ENCODE measurements around the gene SCAPER.

The SCAPER gene

DNA sequence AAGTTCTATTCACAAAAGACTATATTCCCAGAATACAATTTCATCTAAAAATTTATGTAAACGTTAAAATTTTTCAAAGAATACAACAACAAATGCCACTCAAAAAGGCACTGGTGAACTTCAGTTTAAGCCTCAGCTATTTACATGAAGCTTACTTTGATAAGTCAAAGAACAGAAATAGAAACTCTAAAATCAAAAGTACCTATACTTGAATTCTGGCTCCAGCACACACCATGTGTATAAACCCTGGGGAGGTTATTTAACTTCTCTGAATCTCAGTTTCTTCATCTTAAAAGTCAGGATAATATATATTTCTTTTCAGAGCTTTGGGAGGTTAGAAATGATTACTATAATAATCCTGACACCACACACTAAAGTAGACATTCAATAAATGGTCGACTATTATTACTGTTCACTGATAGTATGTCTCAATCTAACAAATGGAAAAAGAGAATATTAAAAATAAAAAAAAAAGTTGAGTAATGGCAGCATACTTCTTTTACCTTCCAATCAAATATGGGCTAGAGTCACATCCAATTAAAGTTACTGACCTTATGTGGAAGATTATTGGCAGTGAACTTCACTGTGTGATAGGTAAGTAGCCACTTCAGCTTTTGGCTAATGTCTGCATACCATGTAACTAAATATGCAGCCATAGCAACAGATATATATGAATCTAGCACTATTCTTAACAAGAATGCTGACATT lies 320.1 kb downstream of the SCAPER start:
- Mint-ChIP-seq H3K4me1 (no peaks in the 10 kb centered on the region), H3K9me3 (peaks cover 31% of the 10 kb centered on the region), H3K27ac (no peak overlapping the region), H3K36me3 (ENCODE audit: low read depth) (peaks cover 30% of the 10 kb centered on the region), H3K4me3 (no peak overlapping the region), H3K27me3 (ENCODE audit: low read depth, poor library complexity) (no peaks in the 10 kb centered on the region)
- TF ChIP-seq, protein P1, sequence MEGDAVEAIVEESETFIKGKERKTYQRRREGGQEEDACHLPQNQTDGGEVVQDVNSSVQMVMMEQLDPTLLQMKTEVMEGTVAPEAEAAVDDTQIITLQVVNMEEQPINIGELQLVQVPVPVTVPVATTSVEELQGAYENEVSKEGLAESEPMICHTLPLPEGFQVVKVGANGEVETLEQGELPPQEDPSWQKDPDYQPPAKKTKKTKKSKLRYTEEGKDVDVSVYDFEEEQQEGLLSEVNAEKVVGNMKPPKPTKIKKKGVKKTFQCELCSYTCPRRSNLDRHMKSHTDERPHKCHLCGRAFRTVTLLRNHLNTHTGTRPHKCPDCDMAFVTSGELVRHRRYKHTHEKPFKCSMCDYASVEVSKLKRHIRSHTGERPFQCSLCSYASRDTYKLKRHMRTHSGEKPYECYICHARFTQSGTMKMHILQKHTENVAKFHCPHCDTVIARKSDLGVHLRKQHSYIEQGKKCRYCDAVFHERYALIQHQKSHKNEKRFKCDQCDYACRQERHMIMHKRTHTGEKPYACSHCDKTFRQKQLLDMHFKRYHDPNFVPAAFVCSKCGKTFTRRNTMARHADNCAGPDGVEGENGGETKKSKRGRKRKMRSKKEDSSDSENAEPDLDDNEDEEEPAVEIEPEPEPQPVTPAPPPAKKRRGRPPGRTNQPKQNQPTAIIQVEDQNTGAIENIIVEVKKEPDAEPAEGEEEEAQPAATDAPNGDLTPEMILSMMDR (IDR thresholded peaks at IDR 0.05): no peak
- DNase-seq: no peak

DNA sequence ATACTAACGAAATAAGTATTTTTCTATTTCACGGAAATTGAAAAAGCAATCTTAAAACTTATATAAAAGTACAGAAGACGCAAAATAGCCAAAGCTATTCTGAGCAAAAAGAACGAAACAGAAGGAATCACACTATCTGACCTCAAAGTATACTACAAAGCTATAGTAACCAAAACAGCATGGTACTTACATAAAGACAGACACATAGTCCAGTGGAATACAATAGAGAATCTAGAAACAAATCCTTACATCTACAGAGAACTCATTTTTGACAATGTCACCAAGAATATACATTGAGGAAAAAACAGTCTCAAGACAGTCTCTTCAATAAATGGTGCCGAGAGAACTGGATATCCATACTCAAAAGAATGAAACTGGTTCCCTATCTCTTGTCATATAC lies 322.6 kb downstream of the SCAPER start:
- no peak overlapping the region for H3K27ac Mint-ChIP-seq
- peaks cover 41% of the 10 kb centered on the region for H3K9me3 Mint-ChIP-seq
- no peak for DNase-seq
- TF ChIP-seq, protein P1 (IDR thresholded peaks at IDR 0.05): no peak
- no peaks in the 10 kb centered on the region for H3K27me3 Mint-ChIP-seq (ENCODE audit: low read depth, poor library complexity)
- H3K4me1 Mint-ChIP-seq: no peaks in the 10 kb centered on the region
- H3K4me3 Mint-ChIP-seq: no peak overlapping the region
- peaks cover 19% of the 10 kb centered on the region for H3K36me3 Mint-ChIP-seq (ENCODE audit: low read depth)

DNA sequence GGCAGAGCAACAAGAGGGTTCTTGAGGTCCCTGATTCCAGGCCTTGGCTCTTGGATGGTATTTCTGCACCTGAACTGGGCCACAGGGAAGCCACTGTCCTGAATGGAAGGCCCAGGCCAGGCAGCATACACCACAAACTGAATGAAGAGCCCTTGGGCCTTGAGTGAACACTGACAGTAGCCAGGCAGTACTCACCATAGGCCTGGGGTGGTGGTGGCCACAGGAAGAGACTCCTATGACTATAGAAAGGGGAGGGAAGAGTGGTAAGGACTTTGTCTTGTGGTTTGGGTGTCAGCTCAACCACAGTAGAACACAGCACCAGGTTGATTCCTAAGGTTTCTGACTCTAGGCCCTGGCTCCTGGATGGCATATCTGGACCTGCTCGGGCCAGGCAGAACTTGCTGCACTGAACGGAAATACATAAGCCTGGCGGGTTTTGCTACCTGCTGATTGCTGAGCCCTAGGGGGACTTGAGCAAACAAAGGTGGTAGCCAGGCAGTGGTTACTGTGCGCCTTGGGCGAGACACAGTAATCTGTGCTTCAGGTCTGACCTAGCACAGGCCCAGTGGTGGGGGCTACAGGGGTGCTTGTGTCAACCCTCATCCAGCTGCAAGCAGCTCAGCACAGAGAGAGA lies 327.1 kb downstream of the SCAPER start:
- Mint-ChIP-seq H3K4me3 (no peak overlapping the region), H3K9me3 (peaks cover 37% of the 10 kb centered on the region), H3K36me3 (ENCODE audit: low read depth) (peaks cover 19% of the 10 kb centered on the region), H3K27ac (no peak overlapping the region), H3K4me1 (peaks cover under 1% of the 10 kb centered on the region), H3K27me3 (ENCODE audit: low read depth, poor library complexity) (no peaks in the 10 kb centered on the region)
- TF ChIP-seq, protein P1 (IDR thresholded peaks at IDR 0.05): no peak
- no peak for DNase-seq

DNA sequence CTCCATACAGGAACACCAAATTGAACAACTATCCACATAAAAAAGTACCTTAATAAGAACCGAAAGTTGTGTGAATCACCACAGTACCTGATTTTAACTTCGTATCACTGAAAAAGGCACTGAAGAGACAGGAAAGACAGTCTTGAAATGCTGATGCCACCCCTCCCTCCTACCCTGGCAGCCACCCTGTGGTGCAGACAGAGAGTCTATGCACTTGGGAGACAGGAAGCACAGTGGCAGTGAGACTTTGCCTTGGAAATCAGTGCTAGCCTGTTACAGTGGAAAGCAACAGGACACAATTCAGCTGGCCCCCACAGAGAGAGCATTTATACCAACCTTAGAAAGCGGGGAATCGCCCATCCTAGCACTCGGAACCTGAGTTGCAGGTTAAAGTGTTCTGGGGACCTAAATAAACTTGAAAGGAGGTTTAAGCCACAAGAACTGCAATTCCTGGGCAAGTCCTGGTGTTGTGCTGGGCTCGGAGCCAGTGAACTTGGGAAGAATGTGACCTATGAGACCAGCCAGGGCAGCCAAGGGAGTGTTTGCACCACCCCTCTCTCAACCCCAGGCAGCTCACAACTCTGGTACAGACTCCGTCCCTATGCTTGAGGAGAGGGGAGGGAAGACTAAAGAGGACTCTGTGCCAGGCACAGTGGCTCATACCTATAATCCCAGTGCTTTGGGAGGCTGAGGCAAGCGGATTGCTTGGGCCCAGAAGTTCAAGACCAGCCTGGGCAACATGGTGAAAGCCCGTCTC lies 328.4 kb downstream of the SCAPER start:
- peaks cover 5% of the 10 kb centered on the region for H3K4me1 Mint-ChIP-seq
- H3K9me3 Mint-ChIP-seq: peaks cover 25% of the 10 kb centered on the region
- no peak overlapping the region for H3K4me3 Mint-ChIP-seq
- peaks cover 15% of the 10 kb centered on the region for H3K36me3 Mint-ChIP-seq (ENCODE audit: low read depth)
- DNase-seq: no peak
- H3K27me3 Mint-ChIP-seq (ENCODE audit: low read depth, poor library complexity): no peaks in the 10 kb centered on the region
- TF ChIP-seq, protein P1 (IDR thresholded peaks at IDR 0.05): no peak
- no peak overlapping the region for H3K27ac Mint-ChIP-seq

DNA sequence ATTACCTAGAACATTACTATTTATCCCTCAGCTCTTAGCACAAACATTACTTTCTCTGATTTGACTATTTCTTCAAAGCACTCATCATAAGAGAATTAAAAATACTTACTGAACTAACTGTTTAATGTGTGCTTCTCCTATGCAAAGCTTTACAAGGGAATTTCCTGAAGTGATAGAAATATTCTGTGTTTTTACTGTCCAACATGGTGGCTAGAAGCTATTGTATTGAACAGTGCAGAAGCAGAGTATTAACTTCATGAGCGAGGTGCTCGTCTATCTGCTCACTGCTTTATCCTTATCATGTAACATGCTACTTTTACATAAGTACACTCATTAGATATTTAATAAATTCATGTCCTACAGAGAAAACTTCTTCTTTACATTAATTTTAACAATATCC lies 329.5 kb downstream of the SCAPER start:
- H3K9me3 Mint-ChIP-seq: peaks cover 16% of the 10 kb centered on the region
- H3K27me3 Mint-ChIP-seq (ENCODE audit: low read depth, poor library complexity): no peaks in the 10 kb centered on the region
- H3K27ac Mint-ChIP-seq: no peak overlapping the region
- no peak for DNase-seq
- TF ChIP-seq, protein P1 (IDR thresholded peaks at IDR 0.05): no peak
- H3K4me3 Mint-ChIP-seq: no peak overlapping the region
- peaks cover 5% of the 10 kb centered on the region for H3K4me1 Mint-ChIP-seq
- peaks cover 10% of the 10 kb centered on the region for H3K36me3 Mint-ChIP-seq (ENCODE audit: low read depth)
